DOHH2 (cell line): ENCODE data around the gene CRYAB.

Source experiments
- H3F3A ChIP-seq: fragments of 200-600 bp; sonication (generic), shearing (Covaris generic); 2 replicates; pipeline ENCODE4 v1.6.0; 2016; ENCODE audit warnings: antibody characterized with exemption, mild to moderate bottlenecking; ENCODE audit not compliant: control insufficient read depth, insufficient read depth
- H3K27ac ChIP-seq: fragments of 200-600 bp; sonication (generic); 2 replicates; pipeline ENCODE4 v1.5.1; 2014; ENCODE audit warnings: low read depth, mild to moderate bottlenecking, low read length, moderate library complexity
- H3K27me3 ChIP-seq: fragments of 200-600 bp; sonication (generic); 2 replicates; pipeline ENCODE4 v1.6.1; 2014; ENCODE audit warnings: mild to moderate bottlenecking, low read length, mixed read lengths; ENCODE audit not compliant: control insufficient read depth
- H3K36me3 ChIP-seq: fragments of 200-600 bp; sonication (generic); 2 replicates; pipeline ENCODE4 v1.6.1; 2014; ENCODE audit warnings: mild to moderate bottlenecking, low read length, moderate library complexity, mixed read lengths; ENCODE audit not compliant: control insufficient read depth
- H3K4me1 ChIP-seq: fragments of 200-600 bp; sonication (generic); 2 replicates; pipeline ENCODE4 v1.6.1; 2014; ENCODE audit warnings: mild to moderate bottlenecking, low read length, mixed read lengths; ENCODE audit not compliant: control insufficient read depth
- H3K4me2 ChIP-seq: fragments of 200-600 bp; sonication (generic); 2 replicates; pipeline ENCODE4 v1.6.0; 2014; ENCODE audit warnings: mild to moderate bottlenecking, low read length, moderate library complexity
- H3K4me3 ChIP-seq: fragments of 200-600 bp; sonication (generic); 2 replicates; pipeline ENCODE4 v1.5.1; 2014; ENCODE audit warnings: mild to moderate bottlenecking, low read length, mixed read lengths
- H3K79me2 ChIP-seq: fragments of 200-600 bp; sonication (generic); 2 replicates; pipeline ENCODE4 v1.6.1; 2014; ENCODE audit warnings: mild to moderate bottlenecking, low read length, mixed read lengths; ENCODE audit not compliant: control insufficient read depth
- H3K9me2 ChIP-seq: fragments of 200-600 bp; sonication (generic); replicated peaks from 2 replicates; pipeline ENCODE4 v1.6.1; 2014; ENCODE audit warnings: mild to moderate bottlenecking, low read length, mixed read lengths; ENCODE audit not compliant: control insufficient read depth
- H3K9me3 ChIP-seq: fragments of 200-600 bp; sonication (generic); 2 replicates; pipeline ENCODE4 v1.6.1; 2014; ENCODE audit warnings: antibody characterized with exemption, low read length, mixed read lengths; ENCODE audit not compliant: control insufficient read depth, insufficient read depth
- H4K20me1 ChIP-seq: fragments of 200-600 bp; sonication (generic); 2 replicates; pipeline ENCODE4 v1.6.0; 2014; ENCODE audit warnings: low read depth, mild to moderate bottlenecking, antibody characterized with exemption, low read length, moderate library complexity; ENCODE audit not compliant: control insufficient read depth, insufficient read depth
- CTCF ChIP-seq: fragments of 200-600 bp; sonication (generic); IDR thresholded peaks from one replicate; pipeline ENCODE4 v1.5.1; 2014; ENCODE audit warnings: antibody characterized with exemption, mild to moderate bottlenecking, low read depth, low read length; ENCODE audit not compliant: poor library complexity, severe bottlenecking
- EZH2phosphoT487 ChIP-seq: fragments of 200-600 bp; sonication (generic); IDR thresholded peaks from 2 replicates; pipeline ENCODE4 v1.6.1; 2017; ENCODE audit warnings: borderline replicate concordance, mild to moderate bottlenecking, antibody characterized with exemption, low read length, moderate library complexity, mixed read lengths

Gene CRYAB

DNA sequence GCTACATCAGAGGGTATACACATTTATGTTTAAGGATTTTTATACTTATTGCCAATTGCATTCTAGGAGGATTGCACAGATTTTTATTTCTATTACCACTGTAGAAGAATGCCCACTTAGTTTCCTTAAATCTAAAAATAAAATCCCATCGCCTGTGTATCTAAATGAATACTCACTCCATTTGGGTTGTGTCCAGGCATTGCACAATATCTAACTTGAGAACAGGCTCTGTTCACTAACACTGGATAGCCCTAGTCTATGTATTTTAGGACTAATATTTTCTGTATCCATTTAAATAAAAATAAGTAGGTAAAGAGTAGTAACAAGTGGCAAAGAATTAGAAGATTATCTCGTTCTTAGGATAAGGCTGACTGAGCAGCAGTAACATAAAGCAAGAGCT lies 11.2 kb upstream of the CRYAB start:
- no peaks in the 10 kb centered on the region for H3K36me3 ChIP-seq
- no peak overlapping the region for H3K4me3 ChIP-seq
- no peaks in the 10 kb centered on the region for H3K79me2 ChIP-seq
- no peaks in the 10 kb centered on the region for H4K20me1 ChIP-seq
- no peaks in the 10 kb centered on the region for H3K9me3 ChIP-seq
- no peak for TF ChIP-seq EZH2phosphoT487
- TF ChIP-seq CTCF: no peak
- H3K27me3 ChIP-seq: peaks cover 2% of the 10 kb centered on the region; the same call in 1 of the 2 replicates
- peaks cover 15% of the 10 kb centered on the region for H3K4me1 ChIP-seq
- H3F3A ChIP-seq: no peaks in the 10 kb centered on the region
- no peak overlapping the region for H3K27ac ChIP-seq
- no peak overlapping the region for H3K4me2 ChIP-seq
- H3K9me2 ChIP-seq: no peaks in the 10 kb centered on the region

DNA sequence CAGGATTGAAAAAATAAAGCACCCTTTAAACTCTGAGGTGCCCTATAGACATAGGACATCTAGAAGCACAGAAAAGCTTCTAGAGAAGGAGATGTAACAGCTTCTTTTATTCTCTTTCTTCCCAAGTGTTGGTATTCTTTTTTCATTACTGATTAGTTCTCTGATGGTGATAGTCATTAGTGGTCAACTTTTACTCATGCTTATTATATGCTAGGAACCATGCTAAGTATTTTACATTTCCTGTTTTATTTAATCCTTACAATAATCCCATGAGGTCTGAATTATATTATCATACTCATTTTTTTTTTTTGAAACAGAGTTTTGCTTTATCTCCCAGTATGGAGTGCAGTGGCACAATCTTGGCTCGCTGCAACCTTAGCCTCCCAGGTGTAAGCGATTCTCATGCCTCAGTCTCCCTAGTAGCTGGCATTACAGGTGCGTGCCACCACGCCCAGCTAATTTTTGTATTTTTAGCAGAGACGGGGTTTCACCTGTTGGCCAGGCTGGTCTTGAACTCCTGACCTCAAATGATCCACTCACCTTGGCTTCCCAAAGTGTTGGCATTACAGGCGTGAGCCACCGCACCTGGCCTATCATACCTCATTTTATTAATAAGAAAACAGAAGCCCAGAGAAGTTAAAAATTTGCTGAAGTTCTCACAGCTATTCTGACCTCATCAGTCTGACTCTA lies 10.1 kb upstream of the CRYAB start:
- peaks cover 2% of the 10 kb centered on the region for H3K27me3 ChIP-seq
- no peaks in the 10 kb centered on the region for H4K20me1 ChIP-seq
- H3K27ac ChIP-seq: no peak overlapping the region
- no peak overlapping the region for H3K4me3 ChIP-seq
- H3K9me2 ChIP-seq: no peaks in the 10 kb centered on the region
- no peaks in the 10 kb centered on the region for H3K9me3 ChIP-seq
- no peak for TF ChIP-seq EZH2phosphoT487
- no peak for TF ChIP-seq CTCF
- H3F3A ChIP-seq: no peaks in the 10 kb centered on the region
- no peaks in the 10 kb centered on the region for H3K36me3 ChIP-seq
- H3K79me2 ChIP-seq: no peaks in the 10 kb centered on the region
- no peak overlapping the region for H3K4me2 ChIP-seq
- peaks cover 8% of the 10 kb centered on the region for H3K4me1 ChIP-seq

GRCh38 chr11:111920908-111921307 lies 9.3 kb upstream of the CRYAB start:
- no peak for TF ChIP-seq EZH2phosphoT487
- TF ChIP-seq CTCF: no peak
- Histone ChIP-seq H3K9me3 (no peaks in the 10 kb centered on the region), H3K4me2 (no peak overlapping the region), H3F3A (no peaks in the 10 kb centered on the region), H3K4me1 (peaks cover under 1% of the 10 kb centered on the region), H4K20me1 (no peaks in the 10 kb centered on the region), H3K4me3 (no peak overlapping the region), H3K9me2 (no peaks in the 10 kb centered on the region), H3K27ac (no peak overlapping the region), H3K36me3 (no peaks in the 10 kb centered on the region), H3K79me2 (no peaks in the 10 kb centered on the region), H3K27me3 (peaks cover 10% of the 10 kb centered on the region)
